Heart left ventricle (tissue), 16 donors: ENCODE results near the gene KCNAB1. TPM values are rescaled to one million over a fixed set of nuclear protein-coding genes. Genes with fewer than 3 reads are reported as not detected.

ENCODE experiments used
- ATAC-seq, 4 donors: fragments of 200-7000 bp; cut with Tn5 transposase; one replicate each; pipeline ENCODE4 v1.9.1; 2020 to 2022; ENCODE audit warnings: moderate library complexity in 4 of 4, mild to moderate bottlenecking in 3 of 4, moderate number of reproducible peaks in 1 of 4
- DNase-seq, 5 donors: peaks; one replicate each; pipeline ENCODE4 v3.0.0-alpha.2; 2020
- H3K27ac ChIP-seq, 12 donors: fragments of 200-600 bp; sonication (generic) in 4 of 12; one replicate each; pipeline versions ENCODE4 v1.5.0 to v1.8.0; 2016 to 2022; ENCODE audit warnings: mild to moderate bottlenecking in 2 of 12
- H3K27me3 ChIP-seq, 9 donors: fragments of 200-600 bp; sonication (generic) in 2 of 9; one replicate each; pipeline versions ENCODE4 v1.5.1 to v1.8.0; 2016 to 2022; ENCODE audit warnings: mild to moderate bottlenecking in 3 of 9
- H3K36me3 ChIP-seq, 9 donors: fragments of 200-600 bp; sonication (generic) in 2 of 9; one replicate each; pipeline versions ENCODE4 v1.5.0 to v1.8.0; 2018 to 2022; ENCODE audit warnings: mild to moderate bottlenecking in 2 of 9
- H3K4me1 ChIP-seq, 12 donors: fragments of 200-600 bp; sonication (generic) in 4 of 12; one replicate each; pipeline versions ENCODE4 v1.5.0 to v1.8.0; 2016 to 2022; ENCODE audit warnings: mild to moderate bottlenecking in 3 of 12
- H3K4me3 ChIP-seq, 12 donors: fragments of 200-600 bp; sonication (generic) in 4 of 12; one replicate each; pipeline versions ENCODE4 v1.5.0 to v1.8.0; 2017 to 2022; ENCODE audit warnings: mild to moderate bottlenecking in 9 of 12, moderate library complexity in 4 of 12
- H3K9me3 ChIP-seq, 12 donors: fragments of 200-600 bp; sonication (generic) in 4 of 12; one replicate each; pipeline versions ENCODE4 v1.5.0 to v1.8.0; 2016 to 2022; ENCODE audit warnings: mild to moderate bottlenecking in 1 of 12
- CTCF ChIP-seq, 12 donors: fragments of 200-600 bp; sonication (generic) in 4 of 12; IDR thresholded peaks; one replicate each; pipeline versions ENCODE4 v1.5.0 to v1.8.0; 2018 to 2022; ENCODE audit warnings: antibody characterized with exemption in 12 of 12, mild to moderate bottlenecking in 5 of 12
- POLR2A ChIP-seq, 2 donors: fragments of 450-650 bp; IDR thresholded peaks; one replicate each; pipeline ENCODE4 v1.6.1; 2017; ENCODE audit warnings: antibody characterized with exemption in 2 of 2, mild to moderate bottlenecking in 2 of 2, moderate library complexity in 2 of 2
- WGBS, 4 donors: extraction: QIAGEN DNeasy Blood & Tissue Kit in 2 of 4; methylation state at CpG; one replicate each; pipeline versions ENCODE4 v1.1.5 to v1.1.7; 2013 to 2018; 5-methylcytosine and 5-hydroxymethylcytosine counted together
- intact Hi-C, 10 donors: fragments of 100-400 bp; cut with DNase I; formaldehyde crosslinking; loops; one replicate each; pipeline versions ENCODE4 v1.11.1 to v1.14.2; 2022
- polyA plus RNA-seq, 2 donors: library from polyadenylated mRNA; stranded (reverse); fragments of 200-250 nt; gene quantifications; one replicate each; pipeline ENCODE4 v1.2.3, GENCODE V29; 2013
- total RNA-seq, 9 donors: library from RNA; depleted of rRNA in 2 of 9; stranded (reverse); fragments of >200 nt in 2 of 9; fragmentation: NEBNext Ultra II Directional in 3 of 9; extraction: Animal tissue kit (Norgen Biotek cat#: 25700) in 3 of 9; gene quantifications; one replicate each; pipeline versions ENCODE4 v1.1.0 to v1.2.4, GENCODE V29; 2016 to 2023
- donor health status: ischemic (EF 13 %, LVEDD 7.1; RV severe dilation, severe dysfunction).
- donor health status: healthy with polysubstance abuse.
- donor health status: DM: no; HTN: yes; CAD: no.
- donor health status: DM: no; HTN: no; CAD: no.
- donor health status: ischemic (EF 25% LVEDD 6.9; RV normal size, moderate dysfunction).
- donor health status: ischemic (EF 25% LVEDD 5.7; RV mildly dilated, moderate dysfunction).
- donor health status: healthy.
- donor health status: DM: yes; HTN: yes; CAD: no.
- donor health status: ischemic (EF 35%, LVEDD 5.7; RV mildly dilated, moderate dysfunction).
- donor health status: nonischemic (EF 11% LVEDD 7.7; RV severe dilation, severe dysfunction).
- donor health status: DM: yes; HTN: yes; CAD: no.
- donor health status: PGD.
- donor health status: ischemic (EF 29% LVEDD 5.4; RV normal size, mild dysfunction).
- donor health status: nonischemic (EF 23%, LVEDD 6.1; RV moderate dilation, normal function).

Gene KCNAB1
- total and polyA plus RNA-seq, 11 donors: 1.1 to 3.5 (median 2.3) TPM

DNA sequence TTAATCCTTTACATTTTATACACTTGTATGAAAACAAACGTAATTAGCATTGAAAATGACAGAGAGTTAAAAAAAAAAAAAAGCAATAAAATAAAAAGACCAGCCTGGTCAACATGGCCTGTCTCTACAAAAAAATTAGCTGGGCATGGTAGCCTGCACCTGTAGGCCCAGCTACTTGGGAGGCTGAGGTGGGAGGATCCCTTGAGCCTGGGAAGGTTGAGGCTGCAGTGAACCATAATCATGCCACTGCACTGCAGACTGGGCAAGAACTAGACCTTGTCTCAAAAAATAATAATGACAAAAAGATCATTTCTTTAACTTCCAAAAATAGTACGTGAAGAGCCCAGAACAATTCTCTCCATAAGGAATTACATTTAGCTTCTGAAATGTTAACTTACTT is 432.6 kb downstream of the KCNAB1 start:
- DNase-seq: no peak
- Histone ChIP-seq H3K4me3 (peak overlapping the region in 10 of 12 donors; percentile 4 to 98 (median 88)), H3K9me3 (no peaks in the 10 kb centered on the region), H3K4me1 (peaks cover 8 to 71% (median 58%) of the 10 kb centered on the region in 12 donors), H3K27me3 (no peaks in the 10 kb centered on the region), H3K27ac (peak overlapping the region in 2 of 12 donors; percentile 26 to 98), H3K36me3 (peaks cover 0 to 53% (median 41%) of the 10 kb centered on the region in 9 donors)
- 51 to 69% (median 62%) methylated on average over 2 of the region's 2 CpGs for WGBS, 4 donors
- intact Hi-C loops: loop anchor here in 7 of 10 donors (5.0 to 10.0 kb wide), 9 partner anchors 52 to 582 kb away; partner anchors contain the start of genes TIPARP (in 3 of the 7) and LEKR1 (in 2 of the 7)
- no peak for TF ChIP-seq CTCF (IDR thresholded peaks at IDR 0.05)
- no peak for TF ChIP-seq POLR2A (IDR thresholded peaks at IDR 0.05)
- no peak for ATAC-seq

DNA sequence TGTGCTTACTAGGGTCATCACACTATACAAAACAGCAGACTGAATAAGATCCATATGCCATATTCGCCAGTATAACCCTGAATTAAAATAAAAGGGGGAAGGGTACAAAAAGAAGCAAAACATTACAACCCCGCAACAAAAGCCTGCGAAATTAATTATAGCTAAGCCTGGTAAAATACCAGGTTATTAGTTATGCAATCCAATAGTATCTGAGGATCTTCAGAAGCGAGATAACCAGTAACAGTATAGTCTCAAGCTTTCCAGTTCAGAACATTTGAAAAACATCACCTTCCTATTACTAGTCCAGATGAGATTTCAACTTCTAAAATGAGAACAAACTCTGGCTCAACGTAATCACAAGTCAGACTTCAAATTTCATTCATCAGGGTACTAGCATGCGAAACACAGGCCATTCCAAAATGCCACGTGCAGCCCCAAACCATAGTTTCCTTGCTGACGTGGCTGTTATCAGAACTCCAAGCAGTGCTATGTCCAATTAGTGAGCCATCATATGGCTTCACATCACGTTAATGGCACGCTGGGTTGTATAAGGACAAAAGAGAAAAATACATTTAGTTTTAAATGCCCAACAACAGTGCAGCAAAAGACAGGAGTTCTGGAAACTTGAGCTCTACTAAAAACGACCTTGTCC is 433.5 kb downstream of the KCNAB1 start:
- 20 to 26% (median 23%) methylated on average over 11 of the region's 11 CpGs for WGBS, 4 donors
- Histone ChIP-seq H3K4me3 (peak overlapping the region; percentile 81 to 98 (median 90)), H3K27me3 (no peaks in the 10 kb centered on the region), H3K4me1 (peaks cover 8 to 65% (median 51%) of the 10 kb centered on the region in 12 donors), H3K9me3 (no peaks in the 10 kb centered on the region), H3K36me3 (peaks cover 0 to 45% (median 33%) of the 10 kb centered on the region in 9 donors), H3K27ac (peak overlapping the region; percentile 84 to 98 (median 93))
- DNase-seq: no peak
- peak in 1 of 4 donors; percentile 35 for ATAC-seq
- no peak for TF ChIP-seq CTCF (IDR thresholded peaks at IDR 0.05)
- TF ChIP-seq POLR2A (IDR thresholded peaks at IDR 0.05): no peak
- intact Hi-C loops: loop anchor here in 9 of 10 donors (1.0 to 10.0 kb wide), 12 partner anchors 51 to 581 kb away; partner anchors contain the start of genes TIPARP (in 5 of the 9) and LEKR1 (in 2 of the 9)

- Histone ChIP-seq H3K27me3 (no peaks in the 10 kb centered on the region), H3K9me3 (no peaks in the 10 kb centered on the region), H3K36me3 (peaks cover 0 to 38% (median 26%) of the 10 kb centered on the region in 9 donors), H3K4me1 (peaks cover 8 to 64% (median 46%) of the 10 kb centered on the region in 12 donors), H3K4me3 (peak overlapping the region; percentile 81 to 98 (median 90)), H3K27ac (peak overlapping the region; percentile 84 to 98 (median 93))
- TF ChIP-seq CTCF (IDR thresholded peaks at IDR 0.05) (no peak), POLR2A (IDR thresholded peaks at IDR 0.05) (no peak)
- intact Hi-C loops: loop anchor here in 9 of 10 donors (1.0 to 10.0 kb wide), 12 partner anchors 50 to 580 kb away; partner anchors contain the start of genes TIPARP (in 5 of the 9) and LEKR1 (in 2 of the 9)
- ATAC-seq (peak in 1 of 4 donors; percentile 3), DNase-seq (no peak)
- 0 to 1% (median 0%) methylated on average over 10 to 11 of the region's 11 CpGs for WGBS, 4 donors
These were observed 434.1 kb downstream of the KCNAB1 start for GRCh38 chr3:156554515-156554841.
